ENCODE results near the gene PNCK.

- TF ChIP-seq CREB5 (CRISPR knock-in tag; IDR thresholded peaks at IDR 0.05; ENCODE audit: low read depth): no peak
- no peak for TF ChIP-seq POU6F1 (CRISPR knock-in tag; IDR thresholded peaks at IDR 0.05; ENCODE audit: borderline replicate concordance, low read depth)
- no peak for TF ChIP-seq CSDC2 (CRISPR knock-in tag; IDR thresholded peaks at IDR 0.05)
- no peak for TF ChIP-seq SNAI2 (CRISPR knock-in tag; IDR thresholded peaks at IDR 0.05)
- TF ChIP-seq PATZ1 (CRISPR knock-in tag; IDR thresholded peaks at IDR 0.05; ENCODE audit: borderline replicate concordance): no peak
Observed at GRCh38 chrX:153633607-153634180, 39.9 kb downstream of the PNCK start.
